ENCODE results near the gene CD7. TPM values are rescaled to one million over a fixed set of nuclear protein-coding genes. Genes with fewer than 3 reads are reported as not detected.

Gene CD7
- total RNA-seq, 1 donor from 2014 or later: 0.27 TPM

GRCh38 chr17:82267575-82268379, 49.6 kb downstream of the CD7 start:
- Mint-ChIP-seq H3K4me1 (ENCODE audit: low read depth, unreplicated experiment) (peaks cover 33% of the 10 kb centered on the region), H3K9me3 (ENCODE audit: unreplicated experiment) (peaks cover 6% of the 10 kb centered on the region), H3K36me3 (ENCODE audit: unreplicated experiment) (peaks cover 6% of the 10 kb centered on the region), H3K4me3 (ENCODE audit: unreplicated experiment) (peak overlapping the region; percentile 17), H3K27me3 (ENCODE audit: unreplicated experiment) (peaks cover 5% of the 10 kb centered on the region), H3K27ac (ENCODE audit: unreplicated experiment) (peak overlapping the region; percentile 52)
- DNase-seq: no peak
- TF ChIP-seq, protein P1, sequence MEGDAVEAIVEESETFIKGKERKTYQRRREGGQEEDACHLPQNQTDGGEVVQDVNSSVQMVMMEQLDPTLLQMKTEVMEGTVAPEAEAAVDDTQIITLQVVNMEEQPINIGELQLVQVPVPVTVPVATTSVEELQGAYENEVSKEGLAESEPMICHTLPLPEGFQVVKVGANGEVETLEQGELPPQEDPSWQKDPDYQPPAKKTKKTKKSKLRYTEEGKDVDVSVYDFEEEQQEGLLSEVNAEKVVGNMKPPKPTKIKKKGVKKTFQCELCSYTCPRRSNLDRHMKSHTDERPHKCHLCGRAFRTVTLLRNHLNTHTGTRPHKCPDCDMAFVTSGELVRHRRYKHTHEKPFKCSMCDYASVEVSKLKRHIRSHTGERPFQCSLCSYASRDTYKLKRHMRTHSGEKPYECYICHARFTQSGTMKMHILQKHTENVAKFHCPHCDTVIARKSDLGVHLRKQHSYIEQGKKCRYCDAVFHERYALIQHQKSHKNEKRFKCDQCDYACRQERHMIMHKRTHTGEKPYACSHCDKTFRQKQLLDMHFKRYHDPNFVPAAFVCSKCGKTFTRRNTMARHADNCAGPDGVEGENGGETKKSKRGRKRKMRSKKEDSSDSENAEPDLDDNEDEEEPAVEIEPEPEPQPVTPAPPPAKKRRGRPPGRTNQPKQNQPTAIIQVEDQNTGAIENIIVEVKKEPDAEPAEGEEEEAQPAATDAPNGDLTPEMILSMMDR (IDR thresholded peaks at IDR 0.05; ENCODE audit: partially characterized antibody, unreplicated experiment): no peak

GRCh38 chr17:82266142-82266541, 51.3 kb downstream of the CD7 start:
- Mint-ChIP-seq H3K4me3 (ENCODE audit: unreplicated experiment) (no peak overlapping the region), H3K36me3 (ENCODE audit: unreplicated experiment) (peaks cover 5% of the 10 kb centered on the region)
- TF ChIP-seq, protein P1 (IDR thresholded peaks at IDR 0.05; ENCODE audit: partially characterized antibody, unreplicated experiment): no peak

More at GRCh38 chr17:82266142-82266541, 51.3 kb downstream of the CD7 start:
- H3K4me1 Mint-ChIP-seq (ENCODE audit: low read depth, unreplicated experiment): peaks cover 32% of the 10 kb centered on the region
- DNase-seq: no peak
- no peak overlapping the region for H3K27ac Mint-ChIP-seq (ENCODE audit: unreplicated experiment)
- H3K9me3 Mint-ChIP-seq (ENCODE audit: unreplicated experiment): peaks cover 9% of the 10 kb centered on the region
- peaks cover 6% of the 10 kb centered on the region for H3K27me3 Mint-ChIP-seq (ENCODE audit: unreplicated experiment)

Other genes starting within 250 kb of the CD7 start
- gene FASN, start 219.4 kb downstream of the CD7 start, total RNA-seq (ENCODE audit: unreplicated experiment): 439 TPM
- gene CCDC57, start 104.8 kb downstream of the CD7 start, total RNA-seq (ENCODE audit: unreplicated experiment): 40.7 TPM
- 15.6 TPM for gene SLC16A3, start 88.6 kb downstream of the CD7 start, total RNA-seq (ENCODE audit: unreplicated experiment)
- gene CSNK1D, start 43.9 kb downstream of the CD7 start, total RNA-seq (ENCODE audit: unreplicated experiment): 211 TPM
- gene SECTM1, start 16.2 kb upstream of the CD7 start, total RNA-seq (ENCODE audit: unreplicated experiment): 0.29 TPM
- gene TEX19, start 41.6 kb upstream of the CD7 start, total RNA-seq (ENCODE audit: unreplicated experiment): not detected
- 7.2 TPM for gene UTS2R, start 54.2 kb upstream of the CD7 start, total RNA-seq (ENCODE audit: unreplicated experiment)
- gene HEXD, start 100.7 kb upstream of the CD7 start, total RNA-seq (ENCODE audit: unreplicated experiment): 58.7 TPM
- gene OGFOD3, start 101.0 kb upstream of the CD7 start, total RNA-seq (ENCODE audit: unreplicated experiment): 23.0 TPM
- 134 TPM for gene CYBC1, start 133.1 kb upstream of the CD7 start, total RNA-seq (ENCODE audit: unreplicated experiment)
- gene NARF, start 141.1 kb upstream of the CD7 start, total RNA-seq (ENCODE audit: unreplicated experiment): 177 TPM
- 95.7 TPM for gene FOXK2, start 202.1 kb upstream of the CD7 start, total RNA-seq (ENCODE audit: unreplicated experiment)